Kidney epithelial cell (primary cell): Measurements from ENCODE around the gene RPUSD3. TPM values are rescaled to one million over a fixed set of nuclear protein-coding genes. Genes with fewer than 3 reads are reported as not detected.

Experiments used
- DNase-seq: peaks from one replicate; pipeline ENCODE4 v3.0.0-alpha.2; 2010; ENCODE audit warnings: low read depth
- H3K27me3 ChIP-seq: 2 replicates; pipeline ENCODE4 v1.6.0; 2011; ENCODE audit warnings: low read length; ENCODE audit not compliant: control insufficient read depth, insufficient read depth
- H3K36me3 ChIP-seq: 2 replicates; pipeline ENCODE4 v1.5.1; 2011; ENCODE audit warnings: low read length; ENCODE audit not compliant: control insufficient read depth, insufficient read depth
- H3K4me3 ChIP-seq: 2 replicates; pipeline ENCODE4 v1.5.1; 2011; ENCODE audit warnings: low read depth, mild to moderate bottlenecking, control low read depth, low read length
- total RNA-seq: library from RNA; depleted of rRNA; stranded (reverse); fragments of >200 nt; gene quantifications from 2 replicates; pipeline ENCODE4 v1.2.3, GENCODE V29; 2015
- TF ChIP-seq, protein P1 (sequence below): IDR thresholded peaks from 2 replicates; pipeline ENCODE4 v1.5.1; 2011; ENCODE audit warnings: mild to moderate bottlenecking, moderate library complexity, low read length, control low read depth, inconsistent platforms; ENCODE audit not compliant: insufficient read depth, poor library complexity, severe bottlenecking

The RPUSD3 gene
- total RNA-seq, 1 donor from 2014 or later: 52.6 TPM

DNA sequence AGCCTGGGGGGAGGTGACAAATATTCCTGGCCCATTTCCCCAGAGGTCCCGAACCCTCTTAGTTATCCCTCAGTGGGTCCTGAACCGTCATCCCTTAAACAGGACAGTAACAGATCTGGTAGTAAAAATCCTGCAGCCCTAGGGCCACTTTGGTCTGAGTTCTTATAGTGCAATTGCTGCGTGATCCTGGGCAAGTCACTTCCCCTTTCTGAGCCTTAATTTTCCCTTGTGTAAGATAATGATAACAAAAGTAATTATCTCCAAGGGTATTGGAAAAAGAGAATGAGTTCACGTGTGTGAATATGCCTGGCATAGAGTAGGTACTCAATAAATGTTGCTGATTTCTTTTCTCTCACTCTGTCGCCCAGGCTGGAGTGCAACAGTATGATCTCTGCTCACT, 43.7 kb upstream of the RPUSD3 start:
- Histone ChIP-seq H3K36me3 (no peaks in the 10 kb centered on the region), H3K27me3 (no peaks in the 10 kb centered on the region), H3K4me3 (no peak overlapping the region)
- no peak for DNase-seq
- TF ChIP-seq, protein P1, sequence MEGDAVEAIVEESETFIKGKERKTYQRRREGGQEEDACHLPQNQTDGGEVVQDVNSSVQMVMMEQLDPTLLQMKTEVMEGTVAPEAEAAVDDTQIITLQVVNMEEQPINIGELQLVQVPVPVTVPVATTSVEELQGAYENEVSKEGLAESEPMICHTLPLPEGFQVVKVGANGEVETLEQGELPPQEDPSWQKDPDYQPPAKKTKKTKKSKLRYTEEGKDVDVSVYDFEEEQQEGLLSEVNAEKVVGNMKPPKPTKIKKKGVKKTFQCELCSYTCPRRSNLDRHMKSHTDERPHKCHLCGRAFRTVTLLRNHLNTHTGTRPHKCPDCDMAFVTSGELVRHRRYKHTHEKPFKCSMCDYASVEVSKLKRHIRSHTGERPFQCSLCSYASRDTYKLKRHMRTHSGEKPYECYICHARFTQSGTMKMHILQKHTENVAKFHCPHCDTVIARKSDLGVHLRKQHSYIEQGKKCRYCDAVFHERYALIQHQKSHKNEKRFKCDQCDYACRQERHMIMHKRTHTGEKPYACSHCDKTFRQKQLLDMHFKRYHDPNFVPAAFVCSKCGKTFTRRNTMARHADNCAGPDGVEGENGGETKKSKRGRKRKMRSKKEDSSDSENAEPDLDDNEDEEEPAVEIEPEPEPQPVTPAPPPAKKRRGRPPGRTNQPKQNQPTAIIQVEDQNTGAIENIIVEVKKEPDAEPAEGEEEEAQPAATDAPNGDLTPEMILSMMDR: no peak

GRCh38 chr3:9886328-9886727, 42.5 kb upstream of the RPUSD3 start:
- no peak overlapping the region for H3K4me3 ChIP-seq
- TF ChIP-seq, protein P1: no peak

DNA sequence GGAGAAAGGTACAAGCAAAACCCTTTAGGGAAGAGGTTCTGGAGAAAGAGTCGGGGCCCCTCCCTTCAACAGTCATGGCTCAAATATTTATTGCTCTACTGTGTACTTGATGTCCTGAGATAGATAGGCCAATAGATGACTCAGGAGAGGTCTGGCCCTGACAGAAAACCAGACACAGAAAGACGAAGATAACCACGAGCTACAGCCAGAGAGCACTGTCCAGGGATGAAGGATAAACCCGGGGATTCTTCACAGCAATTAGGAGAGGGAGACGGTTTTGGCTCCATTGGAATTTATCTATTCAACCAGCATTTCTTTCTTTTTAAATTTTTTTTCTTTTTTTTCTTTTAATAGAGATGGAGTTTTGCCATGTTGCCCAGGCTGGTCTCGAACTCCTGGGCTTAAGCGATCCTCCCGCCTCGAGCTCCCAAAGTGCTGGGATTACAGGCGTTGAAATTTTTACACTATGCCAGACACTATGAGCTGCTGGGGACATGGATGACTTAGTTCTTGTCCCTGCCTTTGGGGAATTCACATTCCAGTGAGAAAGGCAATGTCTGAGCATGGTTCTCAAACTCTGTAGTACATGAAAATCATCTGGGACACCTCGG, 40.9 kb upstream of the RPUSD3 start:
- Histone ChIP-seq H3K4me3 (no peak overlapping the region), H3K36me3 (no peaks in the 10 kb centered on the region), H3K27me3 (no peaks in the 10 kb centered on the region)
- TF ChIP-seq, protein P1: no peak
- peak; percentile 56 for DNase-seq

More at GRCh38 chr3:9886328-9886727, 42.5 kb upstream of the RPUSD3 start:
- no peak for DNase-seq
- Histone ChIP-seq H3K36me3 (no peaks in the 10 kb centered on the region), H3K27me3 (no peaks in the 10 kb centered on the region)

DNA sequence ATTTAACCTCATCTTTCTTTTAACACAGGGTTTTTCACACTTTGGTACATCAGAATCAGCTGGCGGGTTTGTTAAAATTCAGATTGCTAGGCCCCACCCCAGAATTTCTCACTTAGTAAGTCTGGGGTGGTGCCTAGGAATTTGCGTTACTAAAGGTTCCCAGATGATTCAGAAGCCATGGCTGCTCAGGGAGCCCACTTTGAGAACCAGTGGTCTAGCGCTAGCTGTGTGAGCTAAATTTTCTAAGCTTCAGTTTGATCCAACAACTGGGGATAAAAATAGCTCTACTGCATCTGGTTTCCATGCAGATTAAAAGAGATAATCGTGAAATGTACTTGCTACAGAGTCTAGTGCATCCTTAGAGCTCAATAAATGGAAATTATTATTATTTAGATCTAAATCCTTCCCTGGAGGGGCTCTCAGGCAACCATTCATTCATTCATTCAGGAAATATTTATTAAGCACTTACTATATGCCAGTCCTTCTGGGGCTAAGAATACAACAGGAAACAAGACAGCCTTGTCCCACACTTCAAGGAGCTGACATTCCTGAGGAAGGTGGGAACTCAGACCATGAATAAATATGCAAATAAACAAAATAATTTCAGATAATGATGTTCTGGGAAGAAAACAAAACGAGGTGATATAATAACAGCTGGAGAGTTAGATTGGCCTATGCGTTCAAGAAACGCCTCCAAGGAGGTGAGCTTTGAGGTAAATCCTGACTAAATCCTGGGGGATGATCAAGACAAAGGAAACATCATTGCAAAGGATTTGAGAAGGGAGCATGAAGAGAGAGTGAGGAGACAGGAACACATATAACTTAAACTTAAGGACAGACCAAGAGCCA, 40.1 kb upstream of the RPUSD3 start:
- H3K4me3 ChIP-seq: no peak overlapping the region

DNA sequence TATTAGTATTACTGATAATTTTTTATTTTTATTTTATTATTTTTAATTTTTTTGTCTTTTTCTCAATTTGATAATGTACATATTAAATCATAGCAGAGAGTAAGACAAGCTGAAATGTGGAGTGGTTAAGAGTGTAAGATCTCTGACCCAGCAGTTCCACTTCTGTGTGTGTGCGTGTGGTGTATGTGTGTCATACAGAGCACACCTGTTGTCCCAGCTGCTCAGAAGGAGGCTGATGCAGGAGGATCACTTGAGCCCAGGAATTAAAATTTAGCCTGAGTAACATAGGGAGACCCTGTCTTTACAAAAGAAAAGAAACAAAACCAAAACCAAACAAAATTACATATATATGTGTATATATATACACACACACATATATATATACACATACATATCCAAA, 37.6 kb upstream of the RPUSD3 start:
- no peak overlapping the region for H3K4me3 ChIP-seq

More for the DNA sequence above, 40.1 kb upstream of the RPUSD3 start:
- Histone ChIP-seq H3K27me3 (no peaks in the 10 kb centered on the region), H3K36me3 (no peaks in the 10 kb centered on the region)
- no peak for DNase-seq
- TF ChIP-seq, protein P1: no peak

More for the DNA sequence above, 37.6 kb upstream of the RPUSD3 start:
- TF ChIP-seq, protein P1: no peak
- Histone ChIP-seq H3K27me3 (no peaks in the 10 kb centered on the region), H3K36me3 (no peaks in the 10 kb centered on the region)
- DNase-seq: no peak
